HuH-7 (cell line): Measurements from ENCODE around the gene TXLNB.
"Not testable (repeated sequence)": the region's sequence is repeated elsewhere in the genome, so short reads cannot be mapped to it uniquely, and the experiment has no call there.

Source experiments
- DNase-seq: peaks from one replicate; pipeline ENCODE4 v3.0.0; 2011; ENCODE audit warnings: low spot score

TXLNB gene

DNA sequence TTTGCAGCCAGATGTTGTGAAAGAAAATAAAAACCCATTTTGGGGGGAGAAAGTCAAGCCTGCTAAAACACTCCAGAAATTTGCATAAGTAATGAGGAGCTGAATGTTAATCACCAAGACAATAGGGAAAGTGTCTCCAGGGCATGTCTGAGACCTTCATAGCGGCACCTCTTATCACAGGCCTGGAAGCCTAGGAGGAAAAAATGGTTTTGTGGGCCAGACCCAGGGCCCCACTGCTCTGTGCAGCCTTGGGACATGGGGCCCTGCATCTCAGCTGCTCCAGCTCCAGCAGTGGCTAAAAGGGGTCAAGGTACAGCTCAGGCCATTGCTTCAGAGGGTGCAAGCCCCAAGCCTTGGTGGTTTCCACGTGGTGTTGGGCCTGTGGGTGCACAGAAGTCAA, 57.6 kb downstream of the TXLNB start:
- DNase-seq, result not testable (repeated sequence)

DNA sequence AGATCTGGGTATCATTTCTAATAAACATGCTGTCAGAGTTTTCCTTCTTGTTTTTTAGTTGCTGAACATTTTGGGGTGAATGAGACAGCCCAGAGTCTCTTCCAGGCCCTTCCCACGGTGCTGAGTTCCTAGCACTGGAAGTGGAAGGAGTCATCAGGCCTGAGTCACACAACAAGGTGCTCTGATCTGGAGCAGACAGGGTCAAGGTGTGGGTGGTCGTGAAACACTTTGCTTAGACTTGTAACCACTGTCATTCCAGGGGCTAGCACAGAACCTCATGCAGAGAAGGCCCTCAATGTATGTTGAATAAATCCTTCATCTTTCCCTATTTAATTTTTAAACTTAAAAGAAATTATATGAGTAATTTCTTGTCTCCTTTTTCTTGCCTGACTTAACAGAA, 60.6 kb downstream of the TXLNB start:
- no peak for DNase-seq

DNA sequence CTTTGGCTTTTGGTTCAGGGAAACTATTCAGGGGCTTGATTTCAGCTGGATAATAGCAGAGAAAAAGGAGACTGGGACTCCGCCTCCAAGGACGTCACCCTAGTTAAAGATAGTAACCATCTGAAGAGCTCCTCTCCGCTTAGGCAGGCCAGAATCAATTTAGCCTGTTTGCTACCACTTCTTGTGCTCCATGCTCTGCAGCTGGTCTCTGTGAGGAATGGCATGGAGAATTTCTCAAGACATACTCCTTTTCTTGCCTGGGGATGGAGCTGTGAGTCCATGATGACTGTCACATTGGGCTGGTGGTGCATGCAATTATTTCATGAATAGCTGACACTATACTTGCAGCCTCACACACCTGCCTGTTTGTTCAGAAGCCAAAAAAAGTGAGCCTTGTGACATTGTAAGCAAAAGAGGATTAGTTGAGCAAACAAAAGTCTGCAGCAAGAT, 61.4 kb downstream of the TXLNB start:
- no peak for DNase-seq

DNA sequence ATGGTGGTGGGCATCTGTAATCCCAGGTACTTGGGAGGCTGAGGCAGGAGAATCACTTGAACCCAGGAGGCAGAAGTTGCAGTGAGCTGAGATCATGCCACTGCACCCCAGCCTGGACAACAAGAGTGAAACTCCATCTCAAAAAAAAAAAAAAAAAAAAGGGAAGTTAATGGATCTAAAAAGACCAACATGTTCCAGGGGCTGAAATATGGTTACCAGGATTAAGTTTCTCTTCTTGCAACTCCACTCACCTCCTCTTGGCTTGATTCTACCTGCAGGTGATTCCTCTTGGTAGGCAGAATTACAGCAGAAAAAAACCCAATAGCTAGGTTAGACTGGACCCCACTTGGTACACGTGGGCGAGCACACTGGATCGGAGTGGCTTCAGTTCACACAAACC, 63.4 kb downstream of the TXLNB start:
- DNase-seq, result not testable (repeated sequence)

DNA sequence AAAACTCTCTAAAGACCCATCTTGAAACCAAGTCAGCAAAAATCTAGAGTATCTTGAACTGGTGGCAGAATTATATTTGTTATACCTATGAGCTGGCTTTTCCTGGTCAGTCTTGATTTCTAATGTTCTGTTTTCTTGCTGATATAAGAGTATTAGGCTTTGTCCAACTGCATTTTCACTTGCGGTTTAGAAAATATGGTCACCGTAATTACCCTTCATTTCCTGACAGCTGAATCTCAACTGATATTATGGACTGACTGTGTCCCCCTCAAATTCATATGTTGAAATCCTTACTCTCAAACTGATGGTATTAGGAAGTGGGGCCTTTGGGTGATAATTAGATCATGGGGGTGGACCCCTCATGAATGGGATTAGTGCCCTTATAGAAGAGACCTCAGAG, 72.1 kb downstream of the TXLNB start:
- no peak for DNase-seq

DNA sequence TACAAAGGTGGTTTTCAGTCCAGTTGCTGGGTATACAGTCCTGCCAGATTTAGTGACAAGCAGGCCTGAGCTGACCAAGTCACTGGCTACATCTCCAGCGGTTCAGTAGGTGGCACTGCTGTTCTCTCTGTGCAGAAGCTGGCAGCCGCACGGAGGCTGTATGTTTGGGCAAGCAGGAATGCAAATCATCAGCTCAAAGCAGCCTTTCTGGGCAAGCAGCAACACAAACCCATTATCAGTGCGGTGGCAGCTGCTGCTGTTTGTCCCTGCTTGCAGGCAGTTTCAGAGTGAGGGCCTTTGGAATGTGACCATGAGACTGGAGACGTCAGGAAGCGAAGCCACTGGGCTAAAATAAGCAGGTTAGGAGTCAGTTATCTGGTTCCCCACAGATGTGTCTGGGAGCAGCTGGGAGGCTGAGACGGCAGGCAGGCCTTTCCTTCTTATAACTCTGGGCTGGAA, 72.5 kb downstream of the TXLNB start:
- DNase-seq, result peak; percentile 82

DNA sequence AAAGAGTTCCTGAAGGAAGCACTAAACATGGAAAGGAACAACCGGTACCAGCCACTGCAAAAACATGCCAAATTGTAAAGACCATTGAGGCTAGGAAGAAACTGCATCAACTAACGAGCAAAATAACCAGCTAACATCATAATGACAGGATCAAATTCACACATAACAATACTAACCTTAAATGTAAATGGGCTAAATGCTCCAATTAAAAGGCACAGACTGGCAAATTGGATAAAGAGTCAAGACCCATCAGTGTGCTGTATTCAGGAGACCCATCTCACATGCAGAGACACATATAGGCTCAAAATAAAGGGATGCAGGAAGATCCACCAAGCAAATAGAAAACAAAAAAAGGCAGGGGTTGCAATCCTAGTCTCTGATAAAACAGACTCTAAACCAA, 79.3 kb downstream of the TXLNB start:
- DNase-seq, result not testable (repeated sequence)

DNA sequence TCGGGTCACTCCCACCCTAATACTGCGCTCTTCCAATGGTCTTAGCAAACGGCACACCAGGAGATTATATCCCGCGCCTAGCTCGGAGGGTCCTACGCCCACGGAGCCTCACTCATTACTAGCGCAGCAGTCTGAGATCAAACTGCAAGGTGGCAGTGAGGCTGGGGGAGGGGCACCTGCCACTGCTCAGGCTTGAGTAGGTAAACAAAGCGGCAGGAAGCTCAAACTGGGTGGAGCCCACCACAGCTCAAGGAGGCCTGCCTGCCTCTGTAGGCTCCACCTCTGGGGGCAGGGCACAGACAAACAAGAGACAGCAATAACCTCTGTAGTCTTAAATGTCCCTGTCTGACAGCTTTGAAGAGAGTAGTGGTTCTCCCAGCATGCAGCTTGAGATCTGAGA, 81.0 kb downstream of the TXLNB start:
- DNase-seq, result not testable (repeated sequence)

DNA sequence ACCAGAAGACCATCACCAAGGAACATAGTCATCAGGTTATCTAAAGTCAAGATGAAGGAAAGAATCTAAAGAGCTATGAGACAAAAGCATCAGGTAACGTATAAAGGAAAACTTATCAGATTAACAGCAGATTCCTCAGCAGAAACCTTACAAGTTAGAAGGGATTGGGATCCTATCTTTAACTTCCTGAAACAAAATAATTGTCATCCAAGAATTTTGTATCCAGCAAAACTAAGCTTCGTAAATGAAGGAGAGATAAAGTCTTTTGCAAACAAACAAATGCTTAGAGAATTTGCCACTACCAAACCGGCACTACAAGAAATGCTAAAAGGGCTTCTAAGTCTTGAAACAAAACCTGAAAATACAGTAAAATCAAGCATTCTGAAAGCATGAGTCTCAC, 86.0 kb downstream of the TXLNB start:
- no peak for DNase-seq

DNA sequence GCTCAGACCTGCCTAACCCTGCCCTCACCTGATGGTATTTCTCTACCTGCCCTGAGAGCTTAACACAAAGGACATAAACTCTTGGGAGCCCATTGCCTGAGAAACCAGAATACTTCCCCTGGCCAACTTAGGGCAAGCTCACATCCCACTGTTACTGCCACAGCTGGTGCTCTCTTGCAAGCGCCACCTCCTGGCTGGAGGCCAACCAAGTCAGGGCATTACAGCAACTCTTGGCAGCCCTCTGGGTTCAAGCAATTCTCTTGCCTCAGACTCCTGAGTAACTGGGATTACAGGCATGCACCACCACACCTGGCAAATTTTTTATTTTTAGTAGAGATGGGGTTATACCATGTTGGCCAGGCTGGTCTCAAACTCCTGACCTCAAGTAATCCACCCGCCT, 86.8 kb downstream of the TXLNB start:
- no peak for DNase-seq

DNA sequence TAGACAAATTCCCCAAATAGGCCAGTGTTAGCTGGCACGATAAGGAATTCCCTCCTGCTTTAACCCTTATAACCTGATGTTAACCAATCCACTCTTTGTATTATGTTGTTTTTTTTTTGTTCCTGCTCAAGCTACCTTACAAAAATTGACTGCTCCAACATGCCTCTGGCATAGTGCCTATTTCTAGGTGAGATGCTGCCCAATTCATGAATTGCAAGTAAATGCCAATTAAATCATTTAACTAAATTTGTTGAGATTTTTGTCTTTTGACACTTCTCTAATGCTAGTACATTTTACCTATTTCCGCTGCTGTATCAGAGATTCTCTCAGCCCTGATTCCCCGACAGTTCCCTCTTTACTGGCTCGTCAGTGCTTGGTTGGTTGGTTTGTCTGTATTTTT, 90.4 kb downstream of the TXLNB start:
- DNase-seq, result no peak

DNA sequence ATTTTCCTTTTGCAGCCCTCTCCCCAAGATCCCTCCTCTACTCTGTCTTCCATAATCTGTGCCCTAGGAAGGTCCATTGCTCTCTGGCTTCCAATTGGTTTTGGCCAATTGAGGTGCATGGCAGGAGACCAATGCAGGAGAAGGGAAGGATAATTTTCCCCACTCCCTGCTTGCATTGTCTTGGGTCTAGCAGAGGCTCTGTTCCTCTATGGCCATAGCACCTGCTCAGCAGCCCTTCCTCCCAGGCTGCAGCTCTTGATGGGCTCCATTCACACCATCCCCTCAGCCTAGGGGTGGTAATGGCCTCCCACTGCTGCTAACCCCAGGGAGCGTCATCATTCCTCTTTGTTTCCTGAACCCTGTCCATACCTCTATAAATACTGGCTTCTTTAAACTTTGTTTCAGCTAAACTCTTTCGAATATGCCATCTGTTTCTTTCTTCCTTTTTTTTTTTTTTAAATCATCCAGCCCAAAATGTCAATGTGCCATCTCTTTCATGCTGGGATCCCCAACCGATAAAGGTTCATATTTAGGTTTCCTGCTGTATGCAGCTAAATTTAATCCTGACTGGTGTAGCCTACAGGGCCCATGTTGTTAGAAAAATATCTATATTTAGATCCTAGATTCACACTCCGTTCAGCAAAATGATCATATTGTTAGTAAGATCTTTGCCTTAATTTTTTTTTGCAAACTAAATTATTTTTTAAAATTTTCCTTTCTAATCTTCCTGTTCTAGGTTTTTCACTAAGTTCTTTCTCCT, 93.1 kb downstream of the TXLNB start:
- no peak for DNase-seq

DNA sequence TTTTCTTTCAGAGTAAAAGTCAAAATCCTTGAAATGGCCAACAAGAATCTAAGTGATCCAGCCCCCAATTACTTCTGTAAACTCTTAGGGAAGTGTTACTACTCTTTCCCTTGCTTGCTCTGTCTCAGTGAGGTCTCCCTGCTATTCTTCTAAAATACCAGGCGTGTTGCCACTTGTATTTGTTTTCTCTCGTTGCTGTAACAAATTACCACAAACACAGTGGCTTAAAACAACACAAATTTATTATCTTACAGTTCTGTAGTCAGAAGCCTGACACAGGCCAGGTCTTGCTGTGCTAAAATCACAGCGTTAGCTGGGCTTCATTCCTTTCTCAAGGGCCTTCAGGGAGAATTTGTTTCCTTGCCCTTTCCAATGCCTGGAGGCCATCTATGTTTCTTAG, 97.1 kb downstream of the TXLNB start:
- no peak for DNase-seq
